ENCODE data around the gene WNT10A. TPM values are rescaled to one million over a fixed set of nuclear protein-coding genes. Genes with fewer than 3 reads are reported as not detected.
A peak's percentile ranks its signal among the peaks of the same experiment; 100 is the strongest.

WNT10A gene
- total RNA-seq, 1 donor from 2014 or later, result not detected

GRCh38 chr2:218888341-218888740 lies 7.7 kb downstream of the WNT10A start:
- intact Hi-C loops (cut with DNase I), result no loop called here
- DNase-seq (ENCODE audit: low spot score), result no peak

- intact Hi-C loops (cut with DNase I), result no loop called here
Observed at GRCh38 chr2:218889937-218890336, 9.3 kb downstream of the WNT10A start.

GRCh38 chr2:218890369-218890768 lies 9.7 kb downstream of the WNT10A start:
- no peak for DNase-seq (ENCODE audit: low spot score)
- intact Hi-C loops (cut with DNase I), result no loop called here

More at GRCh38 chr2:218889937-218890336, 9.3 kb downstream of the WNT10A start:
- no peak for DNase-seq (ENCODE audit: low spot score)

- DNase-seq (ENCODE audit: low spot score), result no peak
- intact Hi-C loops (cut with DNase I), result no loop called here
Observed at GRCh38 chr2:218891275-218892135, 10.9 kb downstream of the WNT10A start.

- intact Hi-C loops (cut with DNase I), result no loop called here
- peak; percentile 86 for DNase-seq (ENCODE audit: low spot score)
Observed at GRCh38 chr2:218892693-218893348, 12.2 kb downstream of the WNT10A start.

GRCh38 chr2:218893349-218894150 lies 12.9 kb downstream of the WNT10A start:
- intact Hi-C loops (cut with DNase I), result no loop called here
- no peak for DNase-seq (ENCODE audit: low spot score)

GRCh38 chr2:218894151-218894879 lies 13.7 kb downstream of the WNT10A start:
- intact Hi-C loops (cut with DNase I), result no loop called here
- DNase-seq (ENCODE audit: low spot score), result no peak

GRCh38 chr2:218894880-218895157 lies 14.2 kb downstream of the WNT10A start:
- intact Hi-C loops (cut with DNase I), result no loop called here
- no peak for DNase-seq (ENCODE audit: low spot score)

GRCh38 chr2:218895326-218895725 lies 14.7 kb downstream of the WNT10A start:
- no peak for DNase-seq (ENCODE audit: low spot score)
- intact Hi-C loops (cut with DNase I), result no loop called here

- intact Hi-C loops (cut with DNase I), result loop anchor here (2.0 kb wide), 1 partner anchor 19 kb away; no protein-coding TSS in a partner anchor
- no peak for DNase-seq (ENCODE audit: low spot score)
Observed at GRCh38 chr2:218895759-218896500, 15.3 kb downstream of the WNT10A start.

- intact Hi-C loops (cut with DNase I), result loop anchor here (2.0 kb wide), 1 partner anchor 20 kb away; no protein-coding TSS in a partner anchor
- DNase-seq (ENCODE audit: low spot score), result no peak
Observed at GRCh38 chr2:218896501-218897393, 16.1 kb downstream of the WNT10A start.

GRCh38 chr2:218897394-218898108 lies 16.9 kb downstream of the WNT10A start:
- intact Hi-C loops (cut with DNase I), result loop anchor here (2.0 kb wide), 1 partner anchor 21 kb away; no protein-coding TSS in a partner anchor
- DNase-seq (ENCODE audit: low spot score), result no peak

- peak; percentile 84 for DNase-seq (ENCODE audit: low spot score)
- intact Hi-C loops (cut with DNase I), result no loop called here
Observed at GRCh38 chr2:218898109-218898878, 17.6 kb downstream of the WNT10A start.

- intact Hi-C loops (cut with DNase I), result no loop called here
- DNase-seq (ENCODE audit: low spot score), result no peak
Observed at GRCh38 chr2:218899147-218899546, 18.5 kb downstream of the WNT10A start.

- intact Hi-C loops (cut with DNase I), result no loop called here
- DNase-seq (ENCODE audit: low spot score), result no peak
Observed at GRCh38 chr2:218902427-218902826, 21.8 kb downstream of the WNT10A start.

- intact Hi-C loops (cut with DNase I), result no loop called here
- DNase-seq (ENCODE audit: low spot score), result no peak
Observed at GRCh38 chr2:218904176-218904575, 23.5 kb downstream of the WNT10A start.

All from cardiac septum (tissue), 1 donor.